ENCODE data around the gene SIGLEC11. TPM values are rescaled to one million over a fixed set of nuclear protein-coding genes. Genes with fewer than 3 reads are reported as not detected.

Gene SIGLEC11
- total RNA-seq, 3 donors from 2014 or later (not counting 1 experiment from before 2014, with no cell fraction given) = 0.40 to 0.75 TPM; not detected in 1

DNA sequence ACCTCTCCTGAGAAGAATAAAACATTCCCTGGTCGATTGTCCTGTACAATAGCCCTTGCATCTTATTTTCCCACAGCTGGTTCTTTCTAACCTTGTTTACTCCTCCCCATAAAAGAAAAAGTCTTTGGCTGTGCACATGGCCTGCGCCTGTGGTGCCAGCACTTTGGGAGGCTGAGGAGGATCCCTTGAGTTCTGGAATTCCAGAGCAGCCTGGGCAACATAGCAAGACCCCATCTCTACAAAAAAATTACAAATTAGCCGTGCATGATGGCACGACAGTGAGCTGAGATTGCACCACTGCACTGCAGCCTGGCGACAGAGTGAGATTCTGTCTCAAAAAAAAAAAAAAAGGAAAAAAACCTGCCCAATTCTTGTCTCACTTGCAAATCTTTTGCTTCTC is 24.4 kb downstream of the SIGLEC11 start:
- H3K27ac Mint-ChIP-seq = no peak overlapping the region
- no peaks in the 10 kb centered on the region for H3K36me3 Mint-ChIP-seq
- ATAC-seq = no peak

DNA sequence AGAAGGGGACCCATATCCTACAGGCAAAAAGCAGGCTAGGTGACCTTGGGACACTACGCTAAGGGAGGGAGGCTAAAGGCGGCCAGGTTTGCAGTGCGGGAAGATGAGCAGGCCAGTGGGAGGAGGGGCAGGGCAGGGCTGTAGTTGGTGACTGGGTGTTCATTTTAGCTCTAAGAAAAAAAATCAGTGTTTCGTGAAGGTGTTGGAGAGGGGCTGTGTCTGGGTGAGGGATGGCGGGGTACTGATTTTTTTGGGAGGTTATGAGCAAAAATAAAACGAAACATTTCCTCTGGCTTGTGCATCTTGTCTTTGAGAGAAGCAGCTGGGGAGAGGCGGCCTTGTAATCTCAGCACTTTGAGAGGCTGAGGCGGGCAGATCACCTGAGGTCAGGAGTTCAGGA is 27.3 kb downstream of the SIGLEC11 start:
- 85% methylated on average over 8 of the region's 8 CpGs for WGBS (ENCODE audit: insufficient coverage)
- peak overlapping the region; percentile 10 to 65 for H3K27ac Mint-ChIP-seq
- peak overlapping the region; percentile 73 for H3K4me3 Mint-ChIP-seq

More for the DNA sequence above, 24.4 kb downstream of the SIGLEC11 start:
- Histone ChIP-seq H3K36me3 (ENCODE audit: control insufficient read depth, insufficient read depth, low read length) (no peaks in the 10 kb centered on the region), H3K27me3 (ENCODE audit: control insufficient read depth, insufficient read depth, low read length) (no peaks in the 10 kb centered on the region), H3K9me3 (ENCODE audit: control insufficient read depth, insufficient read depth, low read length) (no peaks in the 10 kb centered on the region), H3K4me1 (ENCODE audit: control insufficient read depth, insufficient read depth, low read length) (peaks cover 30% of the 10 kb centered on the region), H3K27ac (ENCODE audit: low read length) (no peak overlapping the region), H3K4me3 (ENCODE audit: low read length) (no peak overlapping the region)
- H3K9me3 Mint-ChIP-seq = peaks cover 0 to 3% of the 10 kb centered on the region in 2 donors
- peaks cover 30 to 35% of the 10 kb centered on the region in 2 donors for H3K4me1 Mint-ChIP-seq
- H3K4me3 Mint-ChIP-seq = no peak overlapping the region
- H3K27me3 Mint-ChIP-seq (ENCODE audit: low read depth in 2 of 2) = peaks cover 2 to 6% of the 10 kb centered on the region in 2 donors
- intact Hi-C loops (cut with micrococcal nuclease) = loop anchor here (10.0 kb wide), 1 partner anchor 148 kb away; no protein-coding TSS in a partner anchor
- TF ChIP-seq, protein P1, sequence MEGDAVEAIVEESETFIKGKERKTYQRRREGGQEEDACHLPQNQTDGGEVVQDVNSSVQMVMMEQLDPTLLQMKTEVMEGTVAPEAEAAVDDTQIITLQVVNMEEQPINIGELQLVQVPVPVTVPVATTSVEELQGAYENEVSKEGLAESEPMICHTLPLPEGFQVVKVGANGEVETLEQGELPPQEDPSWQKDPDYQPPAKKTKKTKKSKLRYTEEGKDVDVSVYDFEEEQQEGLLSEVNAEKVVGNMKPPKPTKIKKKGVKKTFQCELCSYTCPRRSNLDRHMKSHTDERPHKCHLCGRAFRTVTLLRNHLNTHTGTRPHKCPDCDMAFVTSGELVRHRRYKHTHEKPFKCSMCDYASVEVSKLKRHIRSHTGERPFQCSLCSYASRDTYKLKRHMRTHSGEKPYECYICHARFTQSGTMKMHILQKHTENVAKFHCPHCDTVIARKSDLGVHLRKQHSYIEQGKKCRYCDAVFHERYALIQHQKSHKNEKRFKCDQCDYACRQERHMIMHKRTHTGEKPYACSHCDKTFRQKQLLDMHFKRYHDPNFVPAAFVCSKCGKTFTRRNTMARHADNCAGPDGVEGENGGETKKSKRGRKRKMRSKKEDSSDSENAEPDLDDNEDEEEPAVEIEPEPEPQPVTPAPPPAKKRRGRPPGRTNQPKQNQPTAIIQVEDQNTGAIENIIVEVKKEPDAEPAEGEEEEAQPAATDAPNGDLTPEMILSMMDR (IDR thresholded peaks at IDR 0.05) = no peak
- WGBS (ENCODE audit: insufficient coverage) = 76% methylated on average over 5 of the region's 5 CpGs
- DNase-seq = no peak

DNA sequence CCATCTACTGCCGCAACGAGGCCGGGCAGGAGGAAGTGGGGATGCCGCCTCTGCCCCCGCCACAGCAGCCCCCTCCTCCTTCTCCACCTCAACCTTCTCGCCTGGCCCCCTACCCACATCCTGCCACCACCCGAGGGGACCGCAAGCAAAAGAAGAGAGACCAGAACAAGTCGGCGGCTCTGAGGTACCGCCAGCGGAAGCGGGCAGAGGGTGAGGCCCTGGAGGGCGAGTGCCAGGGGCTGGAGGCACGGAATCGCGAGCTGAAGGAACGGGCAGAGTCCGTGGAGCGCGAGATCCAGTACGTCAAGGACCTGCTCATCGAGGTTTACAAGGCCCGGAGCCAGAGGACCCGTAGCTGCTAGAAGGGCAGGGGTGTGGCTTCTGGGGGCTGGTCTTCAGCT is 28.2 kb downstream of the SIGLEC11 start:
- H3K4me1 Mint-ChIP-seq = peaks cover 57 to 62% of the 10 kb centered on the region in 2 donors
- H3K9me3 ChIP-seq (ENCODE audit: control insufficient read depth, insufficient read depth, low read length) = no peaks in the 10 kb centered on the region
- intact Hi-C loops (cut with micrococcal nuclease) = loop anchor here (5.0 to 10.0 kb wide), 2 partner anchors 95 to 152 kb away; partner anchors contain the start of genes VRK3 and ZNF473
- ATAC-seq (peak in 1 of 3 donors; percentile 21), DNase-seq (peak; percentile 60 to 72)
- H3K27ac ChIP-seq (ENCODE audit: low read length) = no peak overlapping the region
- no peaks in the 10 kb centered on the region for H3K27me3 ChIP-seq (ENCODE audit: control insufficient read depth, insufficient read depth, low read length)
- H3K9me3 Mint-ChIP-seq = peaks cover 0 to 5% of the 10 kb centered on the region in 2 donors
- no peak overlapping the region for H3K4me3 ChIP-seq (ENCODE audit: low read length)
- peak overlapping the region; percentile 73 for H3K4me3 Mint-ChIP-seq
- H3K36me3 Mint-ChIP-seq = no peaks in the 10 kb centered on the region
- peak overlapping the region; percentile 10 to 65 for H3K27ac Mint-ChIP-seq
- TF ChIP-seq, protein P1 (IDR thresholded peaks at IDR 0.05) = no peak
- WGBS (ENCODE audit: insufficient coverage) = 33% methylated on average over 25 of the region's 25 CpGs
- no peaks in the 10 kb centered on the region for H3K36me3 ChIP-seq (ENCODE audit: control insufficient read depth, insufficient read depth, low read length)
- no peaks in the 10 kb centered on the region for H3K27me3 Mint-ChIP-seq (ENCODE audit: low read depth in 2 of 2)
- peaks cover 58% of the 10 kb centered on the region for H3K4me1 ChIP-seq (ENCODE audit: control insufficient read depth, insufficient read depth, low read length)

More for the DNA sequence above, 27.3 kb downstream of the SIGLEC11 start:
- intact Hi-C loops (cut with micrococcal nuclease) = loop anchor here (5.0 to 10.0 kb wide), 2 partner anchors 94 to 151 kb away; partner anchors contain the start of genes VRK3 and ZNF473
- Mint-ChIP-seq H3K9me3 (peaks cover 0 to 5% of the 10 kb centered on the region in 2 donors), H3K4me1 (peaks cover 48 to 53% of the 10 kb centered on the region in 2 donors), H3K36me3 (no peaks in the 10 kb centered on the region), H3K27me3 (ENCODE audit: low read depth in 2 of 2) (no peaks in the 10 kb centered on the region)
- Histone ChIP-seq H3K4me1 (ENCODE audit: control insufficient read depth, insufficient read depth, low read length) (peaks cover 54% of the 10 kb centered on the region), H3K27me3 (ENCODE audit: control insufficient read depth, insufficient read depth, low read length) (no peaks in the 10 kb centered on the region), H3K27ac (ENCODE audit: low read length) (no peak overlapping the region), H3K9me3 (ENCODE audit: control insufficient read depth, insufficient read depth, low read length) (no peaks in the 10 kb centered on the region), H3K4me3 (ENCODE audit: low read length) (no peak overlapping the region), H3K36me3 (ENCODE audit: control insufficient read depth, insufficient read depth, low read length) (no peaks in the 10 kb centered on the region)
- ATAC-seq (no peak), DNase-seq (no peak)
- TF ChIP-seq, protein P1 (IDR thresholded peaks at IDR 0.05) = no peak
